Lung (tissue), 16 donors: Measurements from ENCODE around the gene AIRE. TPM values are rescaled to one million over a fixed set of nuclear protein-coding genes. Genes with fewer than 3 reads are reported as not detected.
A peak's percentile ranks its signal among the peaks of the same experiment; 100 is the strongest.
"Not testable (repeated sequence)": the region's sequence is repeated elsewhere in the genome, so short reads cannot be mapped to it uniquely, and the experiment has no call there.

Experiments
- ATAC-seq: fragments of 200-7000 bp; cut with Tn5 transposase; one replicate; pipeline ENCODE4 v1.9.1; 2020; ENCODE audit warnings: moderate number of reproducible peaks; ENCODE audit not compliant: insufficient read depth, low FRiP score
- DNase-seq, 3 donors: peaks; one replicate each; pipeline ENCODE4 v3.0.0-alpha.2; 2013 to 2017
- H3K27ac ChIP-seq, 2 donors: one replicate each; pipeline ENCODE4 v1.5.1; 2013; ENCODE audit warnings: mild to moderate bottlenecking in 2 of 2, moderate library complexity in 2 of 2, control low read depth in 1 of 2, inconsistent platforms in 1 of 2, low read depth in 1 of 2, low read length in 1 of 2
- H3K27me3 ChIP-seq, 3 donors: one replicate each; pipeline ENCODE4 v1.5.1; 2013; ENCODE audit warnings: low read length in 2 of 3; ENCODE audit not compliant: control insufficient read depth in 3 of 3, insufficient read depth in 3 of 3
- H3K36me3 ChIP-seq, 4 donors: one replicate each; pipeline ENCODE4 v1.5.1; 2013; ENCODE audit warnings: low read length in 4 of 4, mild to moderate bottlenecking in 1 of 4, moderate library complexity in 1 of 4; ENCODE audit not compliant: control insufficient read depth in 4 of 4, insufficient read depth in 4 of 4
- H3K4me1 ChIP-seq, 5 donors: one replicate each; pipeline ENCODE4 v1.5.1; 2013; ENCODE audit warnings: low read length in 5 of 5, mild to moderate bottlenecking in 2 of 5, moderate library complexity in 1 of 5; ENCODE audit not compliant: control insufficient read depth in 5 of 5, insufficient read depth in 5 of 5
- H3K4me3 ChIP-seq: one replicate; pipeline ENCODE4 v1.5.1; 2013; ENCODE audit warnings: mild to moderate bottlenecking, control low read depth, moderate library complexity
- H3K9ac ChIP-seq, 2 donors: one replicate each; pipeline ENCODE4 v1.5.1; 2013; ENCODE audit warnings: low read length in 2 of 2, control low read depth in 1 of 2; ENCODE audit not compliant: insufficient read depth in 1 of 2
- H3K9me3 ChIP-seq, 4 donors: one replicate each; pipeline ENCODE4 v1.5.1; 2013; ENCODE audit warnings: low read length in 3 of 4, mild to moderate bottlenecking in 1 of 4, moderate library complexity in 1 of 4; ENCODE audit not compliant: control insufficient read depth in 4 of 4, insufficient read depth in 3 of 4
- CTCF ChIP-seq: IDR thresholded peaks from 2 replicates; pipeline ENCODE4 v1.5.1; 2012; ENCODE audit warnings: mild to moderate bottlenecking; ENCODE audit errors: control extremely low read depth, extremely low read depth
- WGBS, 2 donors: extraction: QIAGEN DNeasy Blood & Tissue Kit; methylation state at CpG; one replicate each; pipeline ENCODE4 v1.1.7; 2013; 5-methylcytosine and 5-hydroxymethylcytosine counted together
- long read RNA-seq, 5 donors: transcript quantifications; one replicate each; lab custom pipeline, GENCODE V29; 2026
- polyA plus RNA-seq, 2 donors: library from polyadenylated mRNA; stranded (reverse); fragments of 200-250 nt; gene quantifications; one replicate each; pipeline ENCODE4 v1.2.1, GENCODE V29; 2013
- total RNA-seq, 2 donors: library from RNA; depleted of rRNA in 1 of 2; stranded (reverse); fragments of >200 nt in 1 of 2; gene quantifications; one replicate each; pipeline ENCODE4 v1.2.1, GENCODE V29; 2014 to 2021
- donor health status: control.
- donor health status: control.
- donor health status: Bipolar disorder and iron deficiency.
- donor health status: healthy.
- donor health status: DM: yes; HTN: yes; CAD: no.

Gene AIRE
- total RNA-seq, result under 1 TPM in 1 of 2 donors, not detected in 1; 0.37 TPM
- polyA plus RNA-seq, result not detected
- long read RNA-seq, donor 1, result 0 reads
- long read RNA-seq, donor 2, result 0 reads
- long read RNA-seq, donor 3, result 0 reads
- long read RNA-seq, donor 4, result 0 reads
- long read RNA-seq, donor 5, result 0 reads

GRCh38 chr21:44285138-44285992 is at the start of gene AIRE:
TSS of gene AIRE (plus strand) at chr21:44285876. CDS start at chr21:44286007, 131 bp downstream.
- Histone ChIP-seq H3K4me3 (no peak within 1 kb of the TSS), H3K27ac (no peak within 1 kb of the TSS), H3K4me1 (peaks cover 0 to 15% (median 4%) of the 10 kb centered on the region in 5 donors), H3K27me3 (peaks cover 0 to 25% (median 0%) of the 10 kb centered on the region in 3 donors), H3K36me3 (no peaks in the 10 kb centered on the region), H3K9me3 (no peaks in the 10 kb centered on the region), H3K9ac (no peak within 1 kb of the TSS)
- no peak for TF ChIP-seq CTCF
- WGBS, 2 donors, result 37 to 58% methylated on average over 56 of the region's 56 CpGs
- ATAC-seq (no peak), DNase-seq (peak in 1 of 3 donors; percentile 34)

GRCh38 chr21:44240353-44240752 is 45.3 kb upstream of the AIRE start:
- not testable (repeated sequence) for H3K27ac ChIP-seq, H3K4me1 ChIP-seq, H3K4me3 ChIP-seq, DNase-seq, H3K36me3 ChIP-seq, H3K27me3 ChIP-seq, H3K9me3 ChIP-seq, H3K9ac ChIP-seq
- peak; percentile 19 for ATAC-seq
- no CpG with 5 or more reads among the region's 46 CpGs for WGBS, 2 donors

- H3K4me3 ChIP-seq, H3K36me3 ChIP-seq, H3K9me3 ChIP-seq, H3K4me1 ChIP-seq, DNase-seq, H3K9ac ChIP-seq, H3K27ac ChIP-seq, H3K27me3 ChIP-seq: not testable (repeated sequence)
- no CpG with 5 or more reads among the region's 53 CpGs for WGBS, 2 donors
- ATAC-seq, result peak; percentile 75
These were observed 44.8 kb upstream of the AIRE start, which contains the start of gene ICOSLG for GRCh38 chr21:44240842-44241241. TSS of gene ICOSLG (minus strand) at chr21:44240943. CDS start at chr21:44240817, 126 bp downstream.

- not testable (repeated sequence) for H3K27me3 ChIP-seq, H3K4me1 ChIP-seq, DNase-seq, H3K4me3 ChIP-seq, H3K9ac ChIP-seq, H3K27ac ChIP-seq, H3K36me3 ChIP-seq, H3K9me3 ChIP-seq
- ATAC-seq, result peak; percentile 25
- WGBS, 2 donors, result no CpG with 5 or more reads among the region's 27 CpGs
These were observed 44.4 kb upstream of the AIRE start for GRCh38 chr21:44241281-44241680.

GRCh38 chr21:44243980-44244379 is 41.7 kb upstream of the AIRE start:
- no CpG with 5 or more reads among the region's 15 CpGs for WGBS, 2 donors
- not testable (repeated sequence) for H3K9me3 ChIP-seq, H3K4me1 ChIP-seq, ATAC-seq, DNase-seq, H3K27me3 ChIP-seq, H3K27ac ChIP-seq, H3K9ac ChIP-seq, H3K4me3 ChIP-seq, H3K36me3 ChIP-seq

GRCh38 chr21:44247904-44248303 is 37.8 kb upstream of the AIRE start:
- WGBS, 2 donors, result no CpG with 5 or more reads among the region's 17 CpGs
- H3K9me3 ChIP-seq, H3K27ac ChIP-seq, H3K27me3 ChIP-seq, H3K4me1 ChIP-seq, ATAC-seq, H3K4me3 ChIP-seq, DNase-seq, H3K36me3 ChIP-seq, H3K9ac ChIP-seq: not testable (repeated sequence)

GRCh38 chr21:44249204-44250037 is 36.3 kb upstream of the AIRE start:
- H3K4me1 ChIP-seq, H3K9ac ChIP-seq, H3K9me3 ChIP-seq, H3K27me3 ChIP-seq, H3K4me3 ChIP-seq, H3K36me3 ChIP-seq, DNase-seq, ATAC-seq, H3K27ac ChIP-seq: not testable (repeated sequence)
- no CpG with 5 or more reads among the region's 33 CpGs for WGBS, 2 donors
